AG04449 (cell line): ENCODE data around the gene ABCC9.
"Not testable (repeated sequence)": the region's sequence is repeated elsewhere in the genome, so short reads cannot be mapped to it uniquely, and the experiment has no call there.

Source experiments
- CTCF ChIA-PET: fragments of 350-600 bp; formaldehyde crosslinking; extraction: SDS; loops from one replicate; lab custom pipeline; 2021; ENCODE audit warnings: antibody characterized with exemption; lab: Yijun Ruan, JAX
- POLR2A ChIA-PET: fragments of 400-600, 350-600 bp; formaldehyde crosslinking; extraction: SDS; loops from one replicate; lab custom pipeline; 2020; ENCODE audit warnings: antibody characterized with exemption, inconsistent platforms; lab: Yijun Ruan, JAX
- DNase-seq: peaks from one replicate; pipeline ENCODE4 v3.0.0-alpha.2; 2010; ENCODE audit warnings: low read depth, low spot score
- H3K4me3 ChIP-seq: 2 replicates; pipeline ENCODE4 v1.5.1; 2011; ENCODE audit warnings: low read depth, mild to moderate bottlenecking, control low read depth, low read length
- TF ChIP-seq, protein P1 (sequence below): IDR thresholded peaks from one replicate; pipeline ENCODE4 v1.5.1; 2011; ENCODE audit warnings: mild to moderate bottlenecking, moderate library complexity, low read length, control low read depth, inconsistent platforms; ENCODE audit not compliant: insufficient read depth; ENCODE audit errors: missing control alignments

ABCC9 gene

DNA sequence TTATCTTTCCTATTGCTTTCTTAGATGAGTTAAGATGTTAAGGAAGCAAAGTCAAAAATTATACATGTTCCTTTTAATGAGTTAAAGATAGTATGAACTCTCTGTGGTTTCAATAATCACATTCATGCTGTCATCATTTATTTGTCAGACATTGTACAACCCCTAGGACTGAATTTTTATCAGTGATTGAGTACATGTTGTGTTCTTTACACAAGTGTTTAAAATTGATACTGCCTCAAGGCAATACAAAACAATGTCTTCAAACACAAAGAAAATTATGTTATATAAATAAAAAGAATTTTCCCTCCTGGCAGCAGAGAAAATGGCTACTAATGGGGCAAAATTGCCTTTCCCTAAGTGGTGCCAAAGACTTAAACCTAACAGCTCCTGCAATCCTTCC is 132.1 kb downstream of the ABCC9 start:
- no peak overlapping the region for H3K4me3 ChIP-seq
- POLR2A ChIA-PET = no interaction called here
- TF ChIP-seq, protein P1, sequence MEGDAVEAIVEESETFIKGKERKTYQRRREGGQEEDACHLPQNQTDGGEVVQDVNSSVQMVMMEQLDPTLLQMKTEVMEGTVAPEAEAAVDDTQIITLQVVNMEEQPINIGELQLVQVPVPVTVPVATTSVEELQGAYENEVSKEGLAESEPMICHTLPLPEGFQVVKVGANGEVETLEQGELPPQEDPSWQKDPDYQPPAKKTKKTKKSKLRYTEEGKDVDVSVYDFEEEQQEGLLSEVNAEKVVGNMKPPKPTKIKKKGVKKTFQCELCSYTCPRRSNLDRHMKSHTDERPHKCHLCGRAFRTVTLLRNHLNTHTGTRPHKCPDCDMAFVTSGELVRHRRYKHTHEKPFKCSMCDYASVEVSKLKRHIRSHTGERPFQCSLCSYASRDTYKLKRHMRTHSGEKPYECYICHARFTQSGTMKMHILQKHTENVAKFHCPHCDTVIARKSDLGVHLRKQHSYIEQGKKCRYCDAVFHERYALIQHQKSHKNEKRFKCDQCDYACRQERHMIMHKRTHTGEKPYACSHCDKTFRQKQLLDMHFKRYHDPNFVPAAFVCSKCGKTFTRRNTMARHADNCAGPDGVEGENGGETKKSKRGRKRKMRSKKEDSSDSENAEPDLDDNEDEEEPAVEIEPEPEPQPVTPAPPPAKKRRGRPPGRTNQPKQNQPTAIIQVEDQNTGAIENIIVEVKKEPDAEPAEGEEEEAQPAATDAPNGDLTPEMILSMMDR = no peak
- CTCF ChIA-PET = no interaction called here
- no peak for DNase-seq

DNA sequence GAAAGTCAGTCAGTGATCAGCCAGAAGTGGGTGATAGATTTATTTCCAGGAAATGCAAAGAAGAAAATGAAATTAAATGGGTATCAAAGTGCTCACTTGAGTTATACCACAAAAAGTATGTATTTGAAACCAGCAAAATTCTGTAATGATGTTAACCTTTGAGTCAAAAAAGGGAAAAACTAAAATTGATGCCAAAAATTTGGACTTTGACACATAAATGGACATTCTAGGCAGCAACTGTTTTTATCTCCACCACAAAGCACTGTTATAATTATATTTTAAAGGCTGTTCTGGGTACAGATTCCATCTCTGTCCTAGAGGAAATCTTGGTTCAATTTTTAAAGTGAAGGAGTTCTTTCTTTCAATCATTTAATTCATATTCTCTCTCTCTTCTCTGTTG is 135.0 kb downstream of the ABCC9 start:
- CTCF ChIA-PET = no interaction called here
- POLR2A ChIA-PET = no interaction called here

DNA sequence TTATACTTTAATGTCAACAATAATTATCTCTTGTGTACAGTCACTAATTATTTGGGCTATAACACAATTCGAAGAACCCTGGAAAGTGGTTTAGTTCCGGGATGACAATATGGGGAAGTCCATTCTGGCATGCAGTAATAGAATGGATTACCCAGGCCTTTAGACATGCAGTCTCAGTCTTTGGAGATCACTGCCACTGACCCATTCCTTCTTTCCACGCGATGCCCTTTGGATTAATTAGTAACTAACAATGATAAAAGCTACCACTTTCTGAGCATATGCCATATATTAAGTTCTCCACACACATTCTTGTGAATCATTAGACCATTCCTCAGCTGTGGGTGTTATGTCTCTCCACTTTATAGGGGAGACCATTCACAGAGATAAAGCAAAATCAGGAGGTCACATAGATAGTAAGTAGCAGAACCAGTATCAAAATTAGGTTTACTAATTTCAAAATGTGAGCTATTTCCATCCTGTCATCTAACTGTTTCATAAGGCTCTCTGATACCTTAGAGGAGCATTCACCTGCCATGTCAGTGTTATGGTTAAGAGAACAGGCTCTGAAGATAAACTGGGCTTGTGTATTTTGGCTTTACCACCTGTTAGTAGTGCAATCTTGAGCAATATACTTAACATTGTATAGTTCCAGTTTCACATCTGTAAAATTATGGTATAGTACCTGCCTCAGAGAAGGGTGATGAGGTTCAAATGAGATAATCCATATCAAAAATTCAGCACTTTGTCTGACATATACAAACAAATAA is 139.5 kb downstream of the ABCC9 start:
- H3K4me3 ChIP-seq = no peak overlapping the region
- ChIA-PET POLR2A (no interaction called here), CTCF (no interaction called here)
- TF ChIP-seq, protein P1 = no peak
- DNase-seq = no peak

More for the DNA sequence above, 135.0 kb downstream of the ABCC9 start:
- TF ChIP-seq, protein P1 = no peak
- no peak overlapping the region for H3K4me3 ChIP-seq
- DNase-seq = no peak

DNA sequence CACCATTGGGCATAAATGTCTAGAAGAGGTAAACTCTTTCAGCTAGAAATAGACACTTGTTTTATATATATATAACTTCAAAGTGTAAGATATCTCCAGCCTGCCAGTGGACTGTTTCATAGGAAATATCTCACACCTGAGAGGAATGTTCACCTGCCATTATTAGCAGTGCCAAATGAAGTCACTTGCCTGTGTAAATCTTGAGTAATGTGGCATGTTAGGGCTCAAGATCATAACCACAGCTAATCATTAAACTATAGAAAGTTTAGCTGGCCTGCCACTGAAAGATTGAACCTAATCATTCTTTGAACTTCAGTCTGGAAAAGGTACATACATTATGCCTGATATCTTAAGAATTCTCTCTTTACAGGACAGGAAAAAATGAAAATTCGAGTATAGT is 141.2 kb downstream of the ABCC9 start:
- TF ChIP-seq, protein P1 = no peak
- no peak overlapping the region for H3K4me3 ChIP-seq
- CTCF ChIA-PET = no interaction called here

DNA sequence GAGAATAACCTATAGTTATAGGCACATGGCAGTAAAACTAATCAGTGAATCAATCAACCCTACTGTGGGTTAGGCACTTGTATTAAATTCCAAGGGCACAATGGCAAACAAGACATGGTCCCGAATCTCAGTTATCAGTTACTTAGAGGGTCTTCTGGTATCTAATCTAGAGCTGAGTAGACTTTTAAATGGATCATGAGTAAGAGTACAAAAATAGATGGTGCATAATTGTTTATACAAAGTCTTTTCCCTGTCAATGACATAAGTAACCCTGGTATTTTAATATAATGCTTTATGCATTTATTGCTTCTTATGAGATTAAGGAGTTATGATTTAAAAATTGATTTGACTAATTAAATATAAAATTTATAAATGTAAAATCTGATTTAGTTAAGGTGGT is 143.7 kb downstream of the ABCC9 start:
- H3K4me3 ChIP-seq = no peak overlapping the region
- TF ChIP-seq, protein P1 = no peak
- DNase-seq = no peak
- POLR2A ChIA-PET = no interaction called here
- CTCF ChIA-PET = no interaction called here

More for the DNA sequence above, 141.2 kb downstream of the ABCC9 start:
- POLR2A ChIA-PET = no interaction called here
- no peak for DNase-seq

DNA sequence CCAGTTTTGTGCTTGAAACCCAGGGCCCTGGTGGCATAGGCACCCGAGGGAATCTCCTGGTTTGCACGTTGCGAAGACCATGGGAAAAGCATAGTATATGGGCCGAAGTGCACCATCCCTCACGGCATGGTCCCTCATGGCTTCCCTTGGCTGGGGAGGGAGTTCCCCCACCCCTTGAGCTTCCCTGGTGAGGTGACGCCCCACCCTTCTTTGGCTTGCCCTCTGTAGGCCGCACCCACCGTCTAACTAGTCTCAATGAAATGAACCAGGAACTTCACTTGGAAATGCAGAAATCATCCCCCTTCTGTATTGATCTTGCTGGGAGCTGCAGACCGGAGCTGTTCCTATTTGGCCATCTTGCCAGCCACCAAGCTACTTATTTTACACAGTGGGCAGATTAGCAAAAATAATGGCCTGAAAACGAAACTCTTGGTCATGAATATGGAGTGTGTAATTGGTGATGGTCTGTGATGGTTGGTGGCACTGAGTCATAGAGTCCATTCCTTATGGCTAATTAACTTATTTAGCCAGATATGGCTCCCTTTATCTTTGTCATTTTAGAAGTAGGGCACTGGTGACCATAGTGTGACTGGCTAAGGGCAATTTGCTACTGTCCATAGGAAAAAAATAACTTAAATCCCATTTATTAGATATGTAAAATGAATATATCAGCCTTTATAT is 145.4 kb downstream of the ABCC9 start:
- POLR2A ChIA-PET = no interaction called here
- H3K4me3 ChIP-seq = no peak overlapping the region
- TF ChIP-seq, protein P1 = no peak
- CTCF ChIA-PET = no interaction called here
- DNase-seq = no peak

DNA sequence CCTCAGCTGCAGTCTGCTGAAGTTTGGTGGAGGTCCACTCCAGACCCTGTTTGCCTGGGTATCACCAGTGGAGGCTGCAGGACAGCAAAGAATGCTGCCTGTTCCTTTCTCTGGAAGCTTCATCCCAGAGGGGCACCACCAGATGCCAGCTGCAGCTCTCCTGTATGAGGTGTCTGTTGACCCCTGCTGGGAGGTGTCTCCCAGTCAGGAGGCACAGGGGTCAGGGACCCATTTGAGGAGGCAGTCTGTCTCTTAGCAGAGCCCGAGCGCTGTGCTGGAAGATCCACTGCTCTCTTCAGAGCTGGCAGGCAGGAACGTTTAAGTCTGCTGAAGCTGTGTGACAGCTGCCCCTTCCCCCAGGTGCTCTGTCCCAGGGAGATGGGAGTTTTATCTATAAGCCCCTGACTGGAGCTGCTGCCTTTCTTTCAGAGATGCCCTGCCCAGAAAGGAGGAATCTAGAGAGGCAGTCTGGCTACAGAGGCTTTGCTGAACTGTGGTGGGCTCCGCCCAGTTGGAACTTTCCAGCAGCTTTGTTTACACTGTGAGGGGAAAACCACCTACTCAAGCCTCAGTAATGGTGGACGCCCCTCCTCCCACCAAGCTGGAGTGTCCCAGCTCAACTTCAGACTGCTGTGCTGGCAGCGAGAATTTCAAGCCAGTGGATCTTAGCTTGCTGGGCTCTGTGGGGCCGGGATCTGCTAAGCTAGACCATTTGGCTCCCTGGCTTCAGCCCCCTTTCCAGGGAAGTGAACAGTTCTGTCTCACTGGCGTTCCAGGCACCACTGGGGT is 146.2 kb downstream of the ABCC9 start:
- DNase-seq, CTCF ChIA-PET, POLR2A ChIA-PET, H3K4me3 ChIP-seq: not testable (repeated sequence)

DNA sequence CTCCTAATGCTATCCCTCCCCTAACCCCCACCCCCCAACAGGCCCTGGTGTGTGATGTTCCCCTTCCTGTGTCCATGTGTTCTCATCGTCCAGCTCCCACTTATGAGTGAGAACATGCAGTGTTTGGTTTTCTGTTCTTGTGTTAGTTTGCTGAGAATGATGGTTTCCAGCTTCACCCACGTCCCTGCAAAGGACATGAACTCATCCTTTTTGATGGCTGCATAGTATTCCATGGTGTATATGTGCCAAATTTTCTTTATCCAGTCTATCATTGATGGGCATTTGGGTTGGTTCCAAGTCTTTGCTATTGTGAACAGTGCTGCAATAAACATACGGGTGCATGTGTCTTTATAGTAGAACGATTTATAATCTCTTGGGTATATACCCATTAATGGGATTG is 151.5 kb downstream of the ABCC9 start:
- H3K4me3 ChIP-seq, POLR2A ChIA-PET, DNase-seq, CTCF ChIA-PET: not testable (repeated sequence)
